Measurements from ENCODE around the gene BNC2.

DNA sequence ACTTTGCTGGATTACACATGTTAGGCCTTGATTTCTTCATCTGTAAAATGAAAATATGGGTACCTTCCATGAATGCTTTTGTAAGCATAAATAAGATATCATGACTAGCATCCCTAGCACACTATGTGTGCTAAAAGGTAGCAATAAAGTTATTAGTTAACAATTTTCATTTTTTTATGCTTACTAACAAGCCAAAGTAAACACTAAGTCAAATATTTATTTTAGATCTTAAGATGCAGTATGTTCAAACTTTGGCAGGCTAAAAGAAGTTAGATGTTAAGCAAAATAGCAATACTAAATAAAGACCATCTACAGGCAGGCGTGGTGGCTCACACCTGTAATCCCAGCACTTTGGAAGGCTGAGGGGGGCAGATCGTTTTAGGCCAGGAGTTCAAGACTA is 169.1 kb downstream of the BNC2 start:
- TF ChIP-seq, protein P1, sequence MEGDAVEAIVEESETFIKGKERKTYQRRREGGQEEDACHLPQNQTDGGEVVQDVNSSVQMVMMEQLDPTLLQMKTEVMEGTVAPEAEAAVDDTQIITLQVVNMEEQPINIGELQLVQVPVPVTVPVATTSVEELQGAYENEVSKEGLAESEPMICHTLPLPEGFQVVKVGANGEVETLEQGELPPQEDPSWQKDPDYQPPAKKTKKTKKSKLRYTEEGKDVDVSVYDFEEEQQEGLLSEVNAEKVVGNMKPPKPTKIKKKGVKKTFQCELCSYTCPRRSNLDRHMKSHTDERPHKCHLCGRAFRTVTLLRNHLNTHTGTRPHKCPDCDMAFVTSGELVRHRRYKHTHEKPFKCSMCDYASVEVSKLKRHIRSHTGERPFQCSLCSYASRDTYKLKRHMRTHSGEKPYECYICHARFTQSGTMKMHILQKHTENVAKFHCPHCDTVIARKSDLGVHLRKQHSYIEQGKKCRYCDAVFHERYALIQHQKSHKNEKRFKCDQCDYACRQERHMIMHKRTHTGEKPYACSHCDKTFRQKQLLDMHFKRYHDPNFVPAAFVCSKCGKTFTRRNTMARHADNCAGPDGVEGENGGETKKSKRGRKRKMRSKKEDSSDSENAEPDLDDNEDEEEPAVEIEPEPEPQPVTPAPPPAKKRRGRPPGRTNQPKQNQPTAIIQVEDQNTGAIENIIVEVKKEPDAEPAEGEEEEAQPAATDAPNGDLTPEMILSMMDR (IDR thresholded peaks at IDR 0.05; ENCODE audit: low read length), result no peak
- TF ChIP-seq EZH2 (IDR thresholded peaks at IDR 0.05; ENCODE audit: borderline replicate concordance, low read length), result no peak
